HFFc6 (cell line): Measurements from ENCODE around the gene EMC8. TPM values are rescaled to one million over a fixed set of nuclear protein-coding genes. Genes with fewer than 3 reads are reported as not detected.

ENCODE experiments used
- DNase-seq: peaks from one replicate; pipeline ENCODE4 v3.0.0-alpha.2; 2018
- H3K27ac Mint-ChIP-seq: 2 replicates; pipeline ENCODE4 v1.8.0; 2020; ENCODE audit warnings: mild to moderate bottlenecking, mixed read lengths
- H3K27me3 Mint-ChIP-seq: 2 replicates; pipeline ENCODE4 v1.8.0; 2021; ENCODE audit warnings: mild to moderate bottlenecking, moderate library complexity, mixed read lengths; ENCODE audit not compliant: insufficient read depth
- H3K36me3 Mint-ChIP-seq: 2 replicates; pipeline ENCODE4 v1.8.0; 2021; ENCODE audit warnings: low read depth, mixed read lengths
- H3K4me1 Mint-ChIP-seq: 2 replicates; pipeline ENCODE4 v1.8.0; 2020; ENCODE audit warnings: low read depth, mixed read lengths
- H3K4me3 Mint-ChIP-seq: 2 replicates; pipeline ENCODE4 v1.8.0; 2020; ENCODE audit warnings: mild to moderate bottlenecking, moderate library complexity, mixed read lengths
- H3K9me3 Mint-ChIP-seq: 2 replicates; pipeline ENCODE4 v1.8.0; 2020; ENCODE audit warnings: mild to moderate bottlenecking, mixed read lengths
- CTCF ChIP-seq: fragments of 200-600 bp; sonication (generic); IDR thresholded peaks from 2 replicates; pipeline ENCODE4 v1.5.0; 2021; ENCODE audit warnings: antibody characterized with exemption, mild to moderate bottlenecking
- total RNA-seq, 6 experiments: library from RNA; stranded (reverse); fragmentation: NEBNext Ultra II Directional; extraction: Animal tissue kit (Norgen Biotek cat#: 25700); gene quantifications; 2 replicates in 1 of 6; 3 replicates in 5 of 6; pipeline ENCODE4 v1.2.3, GENCODE V29; 2021

EMC8 gene
- total RNA-seq, 6 experiments from 2014 or later = 31.7 to 38.4 (median 36.6) TPM

GRCh38 chr16:85788819-85789218 lies 10.5 kb downstream of the EMC8 start:
- Mint-ChIP-seq H3K36me3 (peaks cover 32% of the 10 kb centered on the region), H3K27ac (no peak overlapping the region), H3K4me1 (peaks cover 28% of the 10 kb centered on the region), H3K4me3 (no peak overlapping the region), H3K9me3 (no peaks in the 10 kb centered on the region), H3K27me3 (no peaks in the 10 kb centered on the region)
- DNase-seq = no peak
- no peak for TF ChIP-seq CTCF

GRCh38 chr16:85785927-85786326 lies 13.4 kb downstream of the EMC8 start:
- Mint-ChIP-seq H3K27ac (peak overlapping the region; percentile 67), H3K9me3 (no peaks in the 10 kb centered on the region), H3K36me3 (peaks cover 9% of the 10 kb centered on the region; the same call in 1 of the 2 replicates), H3K27me3 (no peaks in the 10 kb centered on the region), H3K4me3 (no peak overlapping the region), H3K4me1 (peaks cover 25% of the 10 kb centered on the region)
- no peak for DNase-seq
- no peak for TF ChIP-seq CTCF

- Mint-ChIP-seq H3K36me3 (peaks cover 16% of the 10 kb centered on the region; the same call in 1 of the 2 replicates), H3K27ac (no peak overlapping the region), H3K9me3 (no peaks in the 10 kb centered on the region), H3K4me1 (peaks cover 25% of the 10 kb centered on the region), H3K27me3 (no peaks in the 10 kb centered on the region), H3K4me3 (no peak overlapping the region)
- no peak for DNase-seq
- no peak for TF ChIP-seq CTCF
Observed at GRCh38 chr16:85784813-85785212, 14.5 kb downstream of the EMC8 start.

GRCh38 chr16:85783441-85783840 lies 15.9 kb downstream of the EMC8 start:
- Mint-ChIP-seq H3K36me3 (peaks cover 30% of the 10 kb centered on the region; the same call in 1 of the 2 replicates), H3K27ac (peak overlapping the region; percentile 14; the same call in 1 of the 2 replicates), H3K27me3 (no peaks in the 10 kb centered on the region), H3K4me3 (no peak overlapping the region), H3K4me1 (peaks cover 33% of the 10 kb centered on the region), H3K9me3 (no peaks in the 10 kb centered on the region)
- TF ChIP-seq CTCF = no peak
- DNase-seq = no peak

- DNase-seq = no peak
- TF ChIP-seq CTCF = no peak
- Mint-ChIP-seq H3K4me3 (no peak overlapping the region), H3K9me3 (no peaks in the 10 kb centered on the region), H3K27ac (no peak overlapping the region; the same call in 1 of the 2 replicates), H3K36me3 (peaks cover 35% of the 10 kb centered on the region; the same call in 1 of the 2 replicates), H3K27me3 (no peaks in the 10 kb centered on the region), H3K4me1 (peaks cover 43% of the 10 kb centered on the region)
Observed at GRCh38 chr16:85782451-85782850, 16.9 kb downstream of the EMC8 start.
